ENCODE measurements around the gene FBXW9.

Gene FBXW9

DNA sequence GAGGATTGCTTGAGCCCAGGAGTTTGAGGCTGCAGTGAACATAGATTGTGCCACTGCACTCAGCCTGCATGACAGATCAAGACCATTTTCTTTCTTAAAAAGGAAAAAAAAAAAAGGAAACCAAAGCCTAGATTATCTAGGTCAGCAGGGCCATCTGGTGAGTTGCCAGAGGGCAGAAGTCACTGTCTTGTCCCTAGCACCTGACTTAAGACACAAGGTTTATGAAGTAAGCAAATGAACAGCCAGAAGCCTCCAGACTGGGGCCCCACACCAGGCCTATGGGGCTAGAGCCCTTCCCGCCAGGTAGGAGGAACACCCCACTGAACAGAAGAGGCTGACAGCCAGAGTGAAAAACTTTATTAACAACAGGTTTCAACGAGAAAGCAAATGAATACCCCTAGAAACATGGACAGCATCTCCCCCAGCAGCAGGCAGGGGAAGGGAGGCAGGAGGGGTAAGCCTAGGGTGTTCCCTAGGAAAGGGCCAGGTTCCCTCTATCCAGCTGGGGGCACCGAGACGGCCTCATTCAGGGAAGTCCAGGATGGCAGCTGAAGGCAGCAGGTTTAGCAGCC lies 28.6 kb downstream of the FBXW9 start:
- Histone ChIP-seq H3K36me3 (ENCODE audit: control insufficient read depth, insufficient read depth, low read length) (peaks cover 30% of the 10 kb centered on the region), H3K4me1 (ENCODE audit: control insufficient read depth, insufficient read depth, low read length, poor library complexity, severe bottlenecking) (peaks cover 14% of the 10 kb centered on the region), H3K9me3 (ENCODE audit: control insufficient read depth, low read length) (no peaks in the 10 kb centered on the region), H3K4me3 (ENCODE audit: extremely low read depth, insufficient read depth, low read length, poor library complexity, severe bottlenecking) (peak overlapping the region; percentile 89), H3K27ac (ENCODE audit: low read depth, low read length, severe bottlenecking) (no peak overlapping the region)
- 93 to 100% methylated on average over 1 to 3 of the region's 4 CpGs for WGBS, 2 experiments (ENCODE audit: insufficient coverage in 2 of 2)

DNA sequence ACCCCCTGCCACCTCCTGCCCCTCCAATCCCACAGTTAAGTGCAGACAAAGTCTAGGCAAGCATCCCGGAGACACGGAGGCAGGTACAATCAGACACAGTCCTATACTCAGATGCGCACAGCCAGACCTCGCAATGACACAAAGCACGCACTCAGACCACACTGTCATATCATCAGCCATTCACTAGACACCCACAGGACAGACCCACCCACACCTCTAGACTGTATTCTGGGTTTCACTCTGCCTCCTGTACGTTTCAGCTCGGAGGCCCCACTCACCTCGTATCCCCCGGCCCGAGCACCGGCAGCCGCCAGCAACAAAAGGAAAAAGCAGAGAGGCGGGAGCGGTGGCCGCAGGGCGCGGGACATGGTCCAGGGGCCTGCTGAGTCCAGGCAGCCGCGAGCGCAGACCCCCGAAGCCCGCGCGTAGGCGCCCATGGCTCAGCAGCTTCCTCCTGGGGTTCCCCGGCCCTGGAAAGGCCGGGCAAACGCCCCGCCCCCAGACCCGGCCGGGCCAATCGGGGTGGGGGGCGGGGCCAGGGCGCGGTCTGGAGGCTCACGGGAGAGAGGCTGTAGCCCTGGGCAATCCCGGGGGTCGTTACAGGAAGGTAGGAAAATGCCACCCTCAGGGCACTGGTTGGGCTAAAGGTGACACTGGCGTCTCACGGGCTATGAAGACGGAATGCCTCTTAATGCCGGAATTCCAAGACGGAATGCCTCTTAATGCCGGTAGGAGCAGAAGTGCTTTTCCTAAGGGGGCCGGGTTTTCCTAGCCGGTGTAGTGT lies 30.0 kb downstream of the FBXW9 start, which contains the start of the genes MAN2B1 and WDR83:
Gene MAN2B1 (minus strand): TSS at position 478 of the 784 bp plus-strand sequence. CDS start 41 bp downstream, at position 437.
Gene WDR83 (plus strand): TSS at position 543 of the 784 bp plus-strand sequence. CDS start 2,984 bp downstream, outside the sequence.
- peak within 1 kb of the TSS; percentile 73 for H3K4me3 ChIP-seq (ENCODE audit: extremely low read depth, insufficient read depth, low read length, poor library complexity, severe bottlenecking)
- H3K4me1 ChIP-seq (ENCODE audit: control insufficient read depth, insufficient read depth, low read length, poor library complexity, severe bottlenecking), result peaks cover 14% of the 10 kb centered on the region
- 4 to 5% methylated on average over 36 to 43 of the region's 46 CpGs for WGBS, 2 experiments (ENCODE audit: insufficient coverage in 2 of 2)
- H3K36me3 ChIP-seq (ENCODE audit: control insufficient read depth, insufficient read depth, low read length), result peaks cover 38% of the 10 kb centered on the region
- no peaks in the 10 kb centered on the region for H3K9me3 ChIP-seq (ENCODE audit: control insufficient read depth, low read length)
- H3K27ac ChIP-seq (ENCODE audit: low read depth, low read length, severe bottlenecking), result peak within 1 kb of the TSS; percentile 52

DNA sequence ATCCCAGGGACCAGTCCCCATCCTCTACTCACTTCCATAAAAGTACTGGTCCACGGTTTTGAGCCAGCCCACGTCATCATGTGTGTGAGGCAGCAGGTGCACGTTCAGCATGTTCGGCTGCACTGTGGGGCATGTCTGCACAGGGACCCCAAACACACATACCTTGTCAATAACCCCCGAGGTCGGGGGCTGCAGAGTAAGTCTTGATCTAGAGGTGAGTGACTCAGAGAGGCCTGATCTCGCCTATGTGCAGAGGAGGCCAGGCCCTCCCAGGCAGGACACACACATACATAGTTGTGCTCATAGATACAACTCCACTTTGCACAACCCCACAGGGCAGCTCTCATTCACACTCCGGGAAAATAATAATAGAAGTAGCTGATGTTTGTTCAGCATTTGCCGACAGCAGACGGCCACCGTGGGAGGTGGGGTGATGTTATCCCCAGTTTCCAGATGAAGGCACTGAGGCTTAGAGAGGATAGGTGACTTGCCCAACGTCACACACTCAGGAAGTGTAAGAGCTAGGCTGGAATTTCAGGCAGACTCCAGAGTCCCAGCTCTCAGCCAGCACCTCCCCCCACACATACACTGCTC lies 30.7 kb downstream of the FBXW9 start:
- no peak overlapping the region for H3K27ac ChIP-seq (ENCODE audit: low read depth, low read length, severe bottlenecking)

DNA sequence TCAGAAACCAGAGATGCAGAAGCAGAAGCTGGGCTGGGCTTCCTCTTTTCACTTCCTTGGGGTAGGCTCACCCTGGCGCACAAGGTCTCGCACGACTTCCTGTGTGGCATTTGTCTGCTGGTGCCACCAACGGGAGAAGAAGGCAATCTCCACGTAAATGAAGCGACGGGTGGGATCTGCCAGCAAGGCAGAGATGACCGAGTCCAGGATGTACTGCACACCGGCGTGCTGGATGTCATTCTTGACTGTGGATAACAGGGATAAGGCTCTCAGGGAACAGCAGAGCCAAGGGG lies 31.2 kb downstream of the FBXW9 start:
- 91 to 97% methylated on average over 10 of the region's 10 CpGs for WGBS, 2 experiments (ENCODE audit: insufficient coverage in 2 of 2)
- no peak overlapping the region for H3K27ac ChIP-seq (ENCODE audit: low read depth, low read length, severe bottlenecking)
- no peak overlapping the region for H3K4me3 ChIP-seq (ENCODE audit: extremely low read depth, insufficient read depth, low read length, poor library complexity, severe bottlenecking)
- peaks cover 8% of the 10 kb centered on the region for H3K4me1 ChIP-seq (ENCODE audit: control insufficient read depth, insufficient read depth, low read length, poor library complexity, severe bottlenecking)
- peaks cover 45% of the 10 kb centered on the region for H3K36me3 ChIP-seq (ENCODE audit: control insufficient read depth, insufficient read depth, low read length)
- no peaks in the 10 kb centered on the region for H3K9me3 ChIP-seq (ENCODE audit: control insufficient read depth, low read length)

More for the DNA sequence above, 30.7 kb downstream of the FBXW9 start:
- 72 to 90% methylated on average over 9 of the region's 12 CpGs for WGBS, 2 experiments (ENCODE audit: insufficient coverage in 2 of 2)
- Histone ChIP-seq H3K36me3 (ENCODE audit: control insufficient read depth, insufficient read depth, low read length) (peaks cover 45% of the 10 kb centered on the region), H3K9me3 (ENCODE audit: control insufficient read depth, low read length) (no peaks in the 10 kb centered on the region), H3K4me3 (ENCODE audit: extremely low read depth, insufficient read depth, low read length, poor library complexity, severe bottlenecking) (peak overlapping the region; percentile 73), H3K4me1 (ENCODE audit: control insufficient read depth, insufficient read depth, low read length, poor library complexity, severe bottlenecking) (peaks cover 13% of the 10 kb centered on the region)

DNA sequence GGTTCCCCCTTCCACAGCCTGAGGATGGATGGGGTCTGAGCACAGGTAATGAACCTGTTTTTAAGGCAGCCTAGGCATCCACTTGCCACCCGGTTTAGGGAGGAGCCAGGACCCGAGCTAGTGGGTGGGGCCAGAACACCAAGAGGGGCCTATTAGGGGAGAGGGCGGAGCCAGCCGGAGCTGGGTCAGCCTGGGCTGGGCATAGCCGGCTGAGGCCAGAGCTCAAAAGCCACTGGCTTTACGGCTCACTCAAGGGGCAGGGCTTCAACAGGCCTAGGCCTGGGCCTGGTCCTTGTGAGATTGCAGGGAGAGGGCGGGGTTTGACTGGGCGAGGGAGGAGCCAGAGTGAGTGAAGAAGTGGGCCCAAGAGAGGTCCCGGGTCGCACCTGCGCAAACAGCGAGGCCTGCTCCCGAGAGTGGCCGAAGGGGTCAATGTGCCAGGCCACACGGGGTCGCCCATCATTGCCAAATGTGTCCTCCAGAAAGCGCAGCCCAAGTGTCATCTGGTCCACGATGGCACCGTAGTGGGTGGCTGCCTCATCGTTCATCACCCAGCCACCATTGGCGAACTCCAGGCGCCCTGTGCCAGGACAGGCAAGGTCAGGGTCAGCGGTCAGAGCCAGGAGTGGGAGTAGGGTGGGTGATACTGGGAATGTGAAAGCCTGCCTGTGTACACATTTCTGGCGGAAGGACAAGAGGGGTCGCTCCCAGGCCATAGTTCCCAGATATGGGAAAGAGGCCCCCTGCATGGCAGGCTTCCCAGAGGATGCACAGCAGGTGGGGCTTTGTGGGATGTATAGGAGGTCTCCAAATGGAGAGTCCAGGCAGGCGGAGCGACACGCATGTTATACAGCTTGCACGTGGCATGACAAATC lies 31.8 kb downstream of the FBXW9 start:
- Histone ChIP-seq H3K36me3 (ENCODE audit: control insufficient read depth, insufficient read depth, low read length) (peaks cover 45% of the 10 kb centered on the region), H3K4me1 (ENCODE audit: control insufficient read depth, insufficient read depth, low read length, poor library complexity, severe bottlenecking) (peaks cover 5% of the 10 kb centered on the region), H3K9me3 (ENCODE audit: control insufficient read depth, low read length) (no peaks in the 10 kb centered on the region), H3K4me3 (ENCODE audit: extremely low read depth, insufficient read depth, low read length, poor library complexity, severe bottlenecking) (no peak overlapping the region), H3K27ac (ENCODE audit: low read depth, low read length, severe bottlenecking) (no peak overlapping the region)
- WGBS, 2 experiments (ENCODE audit: insufficient coverage in 2 of 2), result 86 to 90% methylated on average over 26 to 29 of the region's 29 CpGs

DNA sequence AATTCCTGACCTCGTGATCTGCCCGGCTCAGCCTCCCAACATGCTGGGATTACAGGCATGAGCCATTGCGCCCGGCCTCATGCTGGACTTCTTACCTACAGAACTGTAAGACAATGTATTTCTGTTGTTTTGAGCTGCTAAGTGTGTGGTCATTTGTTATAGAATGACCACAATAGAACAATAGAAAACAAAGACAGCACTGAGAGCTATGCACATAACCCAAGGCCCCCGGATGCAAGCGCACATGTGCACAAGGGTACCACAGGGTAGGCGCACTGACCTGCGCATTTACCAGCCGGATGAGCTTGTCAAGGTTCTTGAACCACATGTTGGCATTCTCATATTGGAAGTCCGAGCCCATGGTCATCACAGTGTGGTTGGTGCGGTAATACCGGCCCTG lies 35.5 kb downstream of the FBXW9 start:
- H3K36me3 ChIP-seq (ENCODE audit: control insufficient read depth, insufficient read depth, low read length), result peaks cover 69% of the 10 kb centered on the region
- no peaks in the 10 kb centered on the region for H3K4me1 ChIP-seq (ENCODE audit: control insufficient read depth, insufficient read depth, low read length, poor library complexity, severe bottlenecking)
- no peak overlapping the region for H3K27ac ChIP-seq (ENCODE audit: low read depth, low read length, severe bottlenecking)
- H3K9me3 ChIP-seq (ENCODE audit: control insufficient read depth, low read length), result no peaks in the 10 kb centered on the region
- WGBS, 2 experiments (ENCODE audit: insufficient coverage in 2 of 2), result 94 to 97% methylated on average over 9 to 10 of the region's 12 CpGs
- H3K4me3 ChIP-seq (ENCODE audit: extremely low read depth, insufficient read depth, low read length, poor library complexity, severe bottlenecking), result no peak overlapping the region

GRCh38 chr19:12657966-12658365 lies 38.5 kb downstream of the FBXW9 start:
- 98% methylated on average over 17 to 22 of the region's 22 CpGs for WGBS, 2 experiments (ENCODE audit: insufficient coverage in 2 of 2)
- H3K27ac ChIP-seq (ENCODE audit: low read depth, low read length, severe bottlenecking), result no peak overlapping the region
- H3K9me3 ChIP-seq (ENCODE audit: control insufficient read depth, low read length), result no peaks in the 10 kb centered on the region
- peaks cover 63% of the 10 kb centered on the region for H3K36me3 ChIP-seq (ENCODE audit: control insufficient read depth, insufficient read depth, low read length)
- H3K4me3 ChIP-seq (ENCODE audit: extremely low read depth, insufficient read depth, low read length, poor library complexity, severe bottlenecking), result no peak overlapping the region
- H3K4me1 ChIP-seq (ENCODE audit: control insufficient read depth, insufficient read depth, low read length, poor library complexity, severe bottlenecking), result no peaks in the 10 kb centered on the region

GRCh38 chr19:12656899-12657571 lies 39.4 kb downstream of the FBXW9 start:
- Histone ChIP-seq H3K9me3 (ENCODE audit: control insufficient read depth, low read length) (no peaks in the 10 kb centered on the region), H3K4me3 (ENCODE audit: extremely low read depth, insufficient read depth, low read length, poor library complexity, severe bottlenecking) (no peak overlapping the region), H3K4me1 (ENCODE audit: control insufficient read depth, insufficient read depth, low read length, poor library complexity, severe bottlenecking) (no peaks in the 10 kb centered on the region), H3K36me3 (ENCODE audit: control insufficient read depth, insufficient read depth, low read length) (peaks cover 59% of the 10 kb centered on the region), H3K27ac (ENCODE audit: low read depth, low read length, severe bottlenecking) (no peak overlapping the region)
- WGBS, 2 experiments (ENCODE audit: insufficient coverage in 2 of 2), result 90 to 97% methylated on average over 22 to 32 of the region's 50 CpGs

DNA sequence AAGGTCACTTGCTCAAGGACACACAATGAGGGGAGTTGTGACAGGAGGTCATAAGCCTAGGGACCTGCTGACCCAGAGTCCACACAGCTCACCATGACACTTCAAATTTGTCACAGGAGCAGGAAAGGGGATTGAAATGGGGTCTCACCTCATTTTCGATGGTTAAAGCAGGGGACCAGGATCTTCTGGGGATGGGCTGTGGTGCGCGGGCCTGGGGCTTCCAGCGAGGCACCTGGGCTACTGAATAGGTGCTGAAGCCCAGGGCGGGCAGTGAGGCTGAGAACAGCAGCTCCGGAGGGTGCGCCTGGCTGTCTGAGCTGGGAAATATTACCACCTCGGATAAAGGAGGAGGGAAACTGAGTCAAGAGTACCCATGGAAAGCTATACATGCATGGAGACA lies 40.9 kb downstream of the FBXW9 start:
- 97 to 100% methylated on average over 5 to 8 of the region's 8 CpGs for WGBS, 2 experiments (ENCODE audit: insufficient coverage in 2 of 2)
- Histone ChIP-seq H3K9me3 (ENCODE audit: control insufficient read depth, low read length) (no peaks in the 10 kb centered on the region), H3K27ac (ENCODE audit: low read depth, low read length, severe bottlenecking) (no peak overlapping the region), H3K4me3 (ENCODE audit: extremely low read depth, insufficient read depth, low read length, poor library complexity, severe bottlenecking) (no peak overlapping the region), H3K4me1 (ENCODE audit: control insufficient read depth, insufficient read depth, low read length, poor library complexity, severe bottlenecking) (no peaks in the 10 kb centered on the region), H3K36me3 (ENCODE audit: control insufficient read depth, insufficient read depth, low read length) (peaks cover 48% of the 10 kb centered on the region)

- Histone ChIP-seq H3K4me1 (ENCODE audit: control insufficient read depth, insufficient read depth, low read length, poor library complexity, severe bottlenecking) (no peaks in the 10 kb centered on the region), H3K27ac (ENCODE audit: low read depth, low read length, severe bottlenecking) (no peak overlapping the region), H3K36me3 (ENCODE audit: control insufficient read depth, insufficient read depth, low read length) (peaks cover 30% of the 10 kb centered on the region), H3K9me3 (ENCODE audit: control insufficient read depth, low read length) (no peaks in the 10 kb centered on the region), H3K4me3 (ENCODE audit: extremely low read depth, insufficient read depth, low read length, poor library complexity, severe bottlenecking) (no peak overlapping the region)
- 91 to 100% methylated on average over 2 to 3 of the region's 6 CpGs for WGBS, 2 experiments (ENCODE audit: insufficient coverage in 2 of 2)
These were observed 44.2 kb downstream of the FBXW9 start for GRCh38 chr19:12652219-12652618.
